Urinary bladder (tissue), 4 donors: ENCODE data around the gene IFI6. TPM values are rescaled to one million over a fixed set of nuclear protein-coding genes. Genes with fewer than 3 reads are reported as not detected.
"Not testable (repeated sequence)": the region's sequence is repeated elsewhere in the genome, so short reads cannot be mapped to it uniquely, and the experiment has no call there.

Source experiments
- DNase-seq: peaks from one replicate; pipeline ENCODE4 v3.0.0-alpha.2; 2015; ENCODE audit errors: extremely low spot score
- H3K27ac ChIP-seq: one replicate; pipeline ENCODE4 v1.5.1; 2013; ENCODE audit warnings: low read depth, mild to moderate bottlenecking, moderate library complexity
- H3K36me3 ChIP-seq: one replicate; pipeline ENCODE4 v1.6.1; 2013; ENCODE audit warnings: mild to moderate bottlenecking, moderate library complexity; ENCODE audit not compliant: insufficient read depth
- H3K4me1 ChIP-seq: one replicate; pipeline ENCODE4 v1.6.1; 2013; ENCODE audit warnings: mild to moderate bottlenecking, moderate library complexity; ENCODE audit not compliant: insufficient read depth
- H3K4me3 ChIP-seq: one replicate; pipeline ENCODE4 v1.5.1; 2013; ENCODE audit warnings: low read depth, low read length
- WGBS: extraction: QIAGEN DNeasy Blood & Tissue Kit; methylation state at CpG from one replicate; pipeline ENCODE4 v1.1.7; 2013; 5-methylcytosine and 5-hydroxymethylcytosine counted together
- polyA plus RNA-seq: library from polyadenylated mRNA; stranded (reverse); fragments of 200-250 nt; gene quantifications from one replicate; pipeline ENCODE4 v1.2.3, GENCODE V29; 2013
- total RNA-seq: library from RNA; depleted of rRNA; stranded (reverse); fragments of >200 nt; gene quantifications from one replicate; pipeline ENCODE4 v1.2.3, GENCODE V29; 2014
- donor health status: healthy with polysubstance abuse.
- donor health status: healthy.

The IFI6 gene
- total and polyA plus RNA-seq, 2 donors: 40.2 to 217 TPM

- no peak for DNase-seq
- Histone ChIP-seq H3K4me1 (no peaks in the 10 kb centered on the region), H3K4me3 (peak within 1 kb of the TSS; percentile 46), H3K36me3 (no peaks in the 10 kb centered on the region), H3K27ac (peak within 1 kb of the TSS; percentile 28)
- WGBS: 32% methylated on average over 28 of the region's 28 CpGs
These were observed 37.0 kb downstream of the IFI6 start, which contains the start of gene FGR for GRCh38 chr1:27634985-27635367. FGR (minus strand) TSS chr1:27635185; CDS start chr1:27623916, 11,269 bp downstream.

- no peak for DNase-seq
- H3K27ac ChIP-seq: peak overlapping the region; percentile 28
These were observed 37.6 kb downstream of the IFI6 start for GRCh38 chr1:27634177-27634984.

GRCh38 chr1:27633640-27634176, 38.3 kb downstream of the IFI6 start:
- H3K4me3 ChIP-seq: peak overlapping the region; percentile 46
- 30% methylated on average over 17 of the region's 17 CpGs for WGBS
- no peaks in the 10 kb centered on the region for H3K36me3 ChIP-seq
- no peaks in the 10 kb centered on the region for H3K4me1 ChIP-seq
- peak overlapping the region; percentile 28 for H3K27ac ChIP-seq
- no peak for DNase-seq

More at GRCh38 chr1:27634177-27634984, 37.6 kb downstream of the IFI6 start:
- no peaks in the 10 kb centered on the region for H3K4me1 ChIP-seq
- H3K36me3 ChIP-seq: no peaks in the 10 kb centered on the region
- 6% methylated on average over 63 of the region's 63 CpGs for WGBS
- H3K4me3 ChIP-seq: peak overlapping the region; percentile 46

- no peak overlapping the region for H3K27ac ChIP-seq
- no peak overlapping the region for H3K4me3 ChIP-seq
- DNase-seq: no peak
- no peaks in the 10 kb centered on the region for H3K36me3 ChIP-seq
- H3K4me1 ChIP-seq: no peaks in the 10 kb centered on the region
- WGBS: 91% methylated on average over 5 of the region's 5 CpGs
These were observed 38.7 kb downstream of the IFI6 start for GRCh38 chr1:27633298-27633610.

GRCh38 chr1:27632387-27633297, 39.4 kb downstream of the IFI6 start:
- Histone ChIP-seq H3K4me3 (no peak overlapping the region), H3K27ac (peak overlapping the region; percentile 15), H3K4me1 (no peaks in the 10 kb centered on the region)

GRCh38 chr1:27630859-27631491, 41.0 kb downstream of the IFI6 start:
- no peaks in the 10 kb centered on the region for H3K4me1 ChIP-seq

More at GRCh38 chr1:27632387-27633297, 39.4 kb downstream of the IFI6 start:
- DNase-seq: no peak
- WGBS: 77% methylated on average over 14 of the region's 14 CpGs
- H3K36me3 ChIP-seq: no peaks in the 10 kb centered on the region

GRCh38 chr1:27628712-27629111, 43.3 kb downstream of the IFI6 start:
- Histone ChIP-seq H3K27ac (peak overlapping the region; percentile 24), H3K36me3 (no peaks in the 10 kb centered on the region), H3K4me1 (no peaks in the 10 kb centered on the region), H3K4me3 (no peak overlapping the region)
- 63% methylated on average over 3 of the region's 3 CpGs for WGBS
- DNase-seq: no peak

More at GRCh38 chr1:27630859-27631491, 41.0 kb downstream of the IFI6 start:
- no peak for DNase-seq
- no peak overlapping the region for H3K4me3 ChIP-seq
- no peaks in the 10 kb centered on the region for H3K36me3 ChIP-seq
- H3K27ac ChIP-seq: no peak overlapping the region
- 66% methylated on average over 5 of the region's 5 CpGs for WGBS

GRCh38 chr1:27627733-27628132, 44.3 kb downstream of the IFI6 start:
- WGBS: 92% methylated on average over 4 of the region's 4 CpGs
- not testable (repeated sequence) for H3K36me3 ChIP-seq, H3K27ac ChIP-seq, H3K4me3 ChIP-seq, H3K4me1 ChIP-seq, DNase-seq

GRCh38 chr1:27627061-27627460, 44.9 kb downstream of the IFI6 start:
- Histone ChIP-seq H3K27ac (no peak overlapping the region), H3K36me3 (no peaks in the 10 kb centered on the region), H3K4me1 (no peaks in the 10 kb centered on the region), H3K4me3 (no peak overlapping the region)
- WGBS: 91% methylated on average over 5 of the region's 5 CpGs
- DNase-seq: no peak

GRCh38 chr1:27626031-27626935, 45.7 kb downstream of the IFI6 start:
- no peak overlapping the region for H3K4me3 ChIP-seq
- DNase-seq: no peak
- no peak overlapping the region for H3K27ac ChIP-seq
- no peaks in the 10 kb centered on the region for H3K36me3 ChIP-seq
- no peaks in the 10 kb centered on the region for H3K4me1 ChIP-seq
- WGBS: 83% methylated on average over 11 of the region's 11 CpGs

GRCh38 chr1:27624467-27625178, 47.4 kb downstream of the IFI6 start:
- peak overlapping the region; percentile 41 for H3K27ac ChIP-seq
- no peaks in the 10 kb centered on the region for H3K4me1 ChIP-seq
- no peak for DNase-seq
- H3K36me3 ChIP-seq: no peaks in the 10 kb centered on the region
- no peak overlapping the region for H3K4me3 ChIP-seq
- WGBS: 61% methylated on average over 7 of the region's 7 CpGs
